H1 (cell line): ENCODE measurements around the gene MACROD2. TPM values are rescaled to one million over a fixed set of nuclear protein-coding genes. Genes with fewer than 3 reads are reported as not detected.

Experiments used
- CBX5 ChIP-seq: fragments of 300-800, 300-1000 bp; sonication (generic); IDR thresholded peaks from 2 replicates; pipeline ENCODE4 v1.7.1; 2016; ENCODE audit warnings: antibody characterized with exemption, low read length, low read depth
- CHD2 ChIP-seq: IDR thresholded peaks from 2 replicates; pipeline ENCODE4 v1.6.1; 2012; ENCODE audit warnings: low read length, improper control_type of control experiment
- CTBP2 ChIP-seq: IDR thresholded peaks from 2 replicates; pipeline ENCODE4 v1.7.0; 2011; ENCODE audit warnings: borderline replicate concordance, mild to moderate bottlenecking, moderate library complexity, mixed read lengths, low read length; ENCODE audit not compliant: insufficient read depth, insufficient read length
- EGR1 ChIP-seq: IDR thresholded peaks from 2 replicates; pipeline ENCODE4 v1.6.1; 2011; ENCODE audit warnings: low read depth, low read length, borderline replicate concordance
- GTF2F1 ChIP-seq: IDR thresholded peaks from 2 replicates; pipeline ENCODE4 v1.6.1; 2012; ENCODE audit warnings: low read depth, low read length, improper control_type of control experiment, borderline replicate concordance
- KDM1A ChIP-seq: fragments of 200-600, 300-600 bp; sonication (generic); IDR thresholded peaks from 2 replicates; pipeline ENCODE4 v1.7.1; 2016; ENCODE audit warnings: mild to moderate bottlenecking, low read length, borderline replicate concordance
- TAF1 ChIP-seq: IDR thresholded peaks from 2 replicates; pipeline ENCODE4 v1.6.1; 2011; ENCODE audit warnings: mild to moderate bottlenecking, low read depth, low read length
- polyA plus RNA-seq, 7 experiments: library from polyadenylated mRNA; depleted of rRNA in 3 of 7; stranded (reverse) in 5 of 7; unstranded in 2 of 7; fragments of >200 nt in 5 of 7; fragments of 200-250 nt in 2 of 7; gene quantifications; 1 replicate in 5 of 7; 2 replicates in 1 of 7; 4 replicates in 1 of 7; pipeline versions ENCODE4 v1.2.1 to v1.2.3, GENCODE V29; 2011 to 2013; ENCODE audit warnings: missing spikeins in 2 of 7, mixed read lengths in 2 of 7
- total RNA-seq: library from RNA; stranded (reverse); fragmentation: NEBNext Ultra II Directional; extraction: Animal tissue kit (Norgen Biotek cat#: 25700); gene quantifications from 2 replicates; pipeline ENCODE4 v1.2.1, GENCODE V29; 2021
- TF ChIP-seq, protein P1 (sequence below), 3 experiments: IDR thresholded peaks; 1 replicate in 2 of 3; 2 replicates in 1 of 3; pipeline versions ENCODE4 v1.5.1 to v1.6.1; 2011; ENCODE audit warnings: low read length in 3 of 3, mild to moderate bottlenecking in 3 of 3, inconsistent platforms in 2 of 3, low read depth in 1 of 3, moderate library complexity in 1 of 3; ENCODE audit not compliant: insufficient read depth in 1 of 3; ENCODE audit errors: control extremely low read depth in 1 of 3
- TF ChIP-seq, protein P2 (sequence below): IDR thresholded peaks from 2 replicates; pipeline ENCODE4 v1.6.1; 2012; ENCODE audit warnings: inconsistent platforms

The MACROD2 gene
- total and polyA plus RNA-seq, 2 of the 8 experiments (the other 6 are each of a cell fraction or from before 2014, with no cell fraction given): 0.70 to 3.9 TPM

DNA sequence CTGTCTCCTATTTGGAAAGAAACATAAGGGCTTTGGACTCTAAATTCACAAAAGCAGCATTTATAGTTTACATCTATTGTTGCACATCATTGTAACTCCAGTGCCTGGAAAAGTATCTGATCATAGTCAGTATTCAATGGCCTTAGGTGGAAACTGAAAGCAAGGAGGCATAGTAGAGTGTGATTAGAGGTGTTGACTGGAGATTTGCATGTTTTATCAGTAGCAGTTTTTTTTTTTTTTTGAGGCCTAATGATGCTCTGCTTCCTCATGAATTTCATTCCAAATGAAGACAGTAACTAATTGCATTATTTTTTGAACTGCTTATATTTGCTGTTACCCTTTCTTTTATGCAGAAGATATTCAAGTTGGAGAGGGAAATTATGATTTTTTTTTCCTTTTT is 555.3 kb downstream of the MACROD2 start (continued):
- TF ChIP-seq, protein P1, sequence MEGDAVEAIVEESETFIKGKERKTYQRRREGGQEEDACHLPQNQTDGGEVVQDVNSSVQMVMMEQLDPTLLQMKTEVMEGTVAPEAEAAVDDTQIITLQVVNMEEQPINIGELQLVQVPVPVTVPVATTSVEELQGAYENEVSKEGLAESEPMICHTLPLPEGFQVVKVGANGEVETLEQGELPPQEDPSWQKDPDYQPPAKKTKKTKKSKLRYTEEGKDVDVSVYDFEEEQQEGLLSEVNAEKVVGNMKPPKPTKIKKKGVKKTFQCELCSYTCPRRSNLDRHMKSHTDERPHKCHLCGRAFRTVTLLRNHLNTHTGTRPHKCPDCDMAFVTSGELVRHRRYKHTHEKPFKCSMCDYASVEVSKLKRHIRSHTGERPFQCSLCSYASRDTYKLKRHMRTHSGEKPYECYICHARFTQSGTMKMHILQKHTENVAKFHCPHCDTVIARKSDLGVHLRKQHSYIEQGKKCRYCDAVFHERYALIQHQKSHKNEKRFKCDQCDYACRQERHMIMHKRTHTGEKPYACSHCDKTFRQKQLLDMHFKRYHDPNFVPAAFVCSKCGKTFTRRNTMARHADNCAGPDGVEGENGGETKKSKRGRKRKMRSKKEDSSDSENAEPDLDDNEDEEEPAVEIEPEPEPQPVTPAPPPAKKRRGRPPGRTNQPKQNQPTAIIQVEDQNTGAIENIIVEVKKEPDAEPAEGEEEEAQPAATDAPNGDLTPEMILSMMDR (IDR thresholded peaks at IDR 0.05; ENCODE audit: control extremely low read depth in 1 of 3, insufficient read depth in 1 of 3, low read depth in 1 of 3, low read length in 3 of 3): no peak
- TF ChIP-seq, protein P2, sequence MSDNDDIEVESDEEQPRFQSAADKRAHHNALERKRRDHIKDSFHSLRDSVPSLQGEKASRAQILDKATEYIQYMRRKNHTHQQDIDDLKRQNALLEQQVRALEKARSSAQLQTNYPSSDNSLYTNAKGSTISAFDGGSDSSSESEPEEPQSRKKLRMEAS: no peak
- TF ChIP-seq CTBP2: no peak
- no peak for TF ChIP-seq EGR1
- no peak for TF ChIP-seq TAF1
- no peak for TF ChIP-seq CBX5
- TF ChIP-seq GTF2F1: no peak
- TF ChIP-seq CHD2: no peak
- no peak for TF ChIP-seq KDM1A
